ENCODE results near the gene KCNMB3. TPM values are rescaled to one million over a fixed set of nuclear protein-coding genes. Genes with fewer than 3 reads are reported as not detected.
"Not testable (repeated sequence)": the region's sequence is repeated elsewhere in the genome, so short reads cannot be mapped to it uniquely, and the experiment has no call there.

The KCNMB3 gene
- polyA plus RNA-seq, 1 experiment, result 0.89 TPM

DNA sequence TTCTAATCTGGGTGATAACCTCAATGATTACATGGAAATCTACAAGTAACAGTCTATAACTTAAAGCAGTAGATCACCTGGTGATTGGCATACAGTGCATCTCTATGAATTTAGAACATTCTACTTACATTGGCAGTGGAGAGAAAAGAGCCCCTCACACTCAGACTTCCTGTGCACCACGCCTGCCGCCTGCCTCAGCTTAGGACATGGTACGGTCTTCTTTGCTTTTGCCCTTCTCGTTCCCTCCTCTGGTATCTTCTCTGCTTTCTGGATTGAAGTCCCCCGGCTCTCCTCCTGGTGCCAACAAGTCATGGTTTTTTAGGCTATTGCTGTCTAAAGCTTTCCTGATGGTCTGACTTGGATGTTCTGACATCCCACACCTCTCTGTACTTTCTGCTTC is 7.9 kb upstream of the KCNMB3 start:
- DNase-seq (ENCODE audit: low read depth, low spot score), result no peak
- ChIA-PET POLR2A (no interaction called here), CTCF (no interaction called here)
- Histone ChIP-seq H3K27me3 (ENCODE audit: control insufficient read depth, insufficient read depth, low read length) (no peaks in the 10 kb centered on the region), H3K9me3 (ENCODE audit: control insufficient read depth, insufficient read depth, low read length) (peaks cover 15% of the 10 kb centered on the region), H3K4me3 (ENCODE audit: low read depth, low read length) (no peak overlapping the region), H3K27ac (ENCODE audit: low read depth, low read length) (no peak overlapping the region)
- no peak for TF ChIP-seq CTCF (IDR thresholded peaks at IDR 0.05; ENCODE audit: low read depth, low read length)

- POLR2A ChIA-PET, result interaction anchor here (0.7 kb wide), 1 partner anchor 1090 kb away, joined by 3 read pairs; no protein-coding TSS in a partner anchor
- H3K9me3 ChIP-seq (ENCODE audit: control insufficient read depth, insufficient read depth, low read length); H3K27me3 ChIP-seq (ENCODE audit: control insufficient read depth, insufficient read depth, low read length); H3K4me3 ChIP-seq (ENCODE audit: low read depth, low read length); DNase-seq (ENCODE audit: low read depth, low spot score); CTCF ChIA-PET; H3K27ac ChIP-seq (ENCODE audit: low read depth, low read length): not testable (repeated sequence)
Measured at GRCh38 chr3:179257742-179258141, 6.8 kb upstream of the KCNMB3 start.

DNA sequence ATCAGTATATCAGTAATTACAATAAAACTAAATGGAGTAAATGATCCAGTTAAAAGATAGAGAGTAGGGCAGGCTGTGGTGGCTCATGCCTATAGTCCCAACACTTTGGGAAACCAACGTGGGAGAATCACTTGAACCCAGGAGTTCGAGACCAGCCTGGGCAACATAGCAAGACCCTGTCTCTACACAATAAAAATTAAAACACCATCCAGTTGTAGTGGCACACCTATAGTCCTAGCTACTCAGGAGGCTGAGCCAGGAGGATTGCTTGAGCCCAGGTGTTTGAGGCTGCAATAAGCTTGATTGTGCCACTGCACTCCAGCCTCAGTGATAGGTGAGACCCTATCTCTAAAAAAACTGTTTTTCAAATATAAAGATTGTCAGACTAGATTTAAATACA is 5.9 kb upstream of the KCNMB3 start:
- Histone ChIP-seq H3K27ac (ENCODE audit: low read depth, low read length) (no peak overlapping the region), H3K9me3 (ENCODE audit: control insufficient read depth, insufficient read depth, low read length) (peaks cover 8% of the 10 kb centered on the region; the same call in 1 of the 2 replicates), H3K4me3 (ENCODE audit: low read depth, low read length) (no peak overlapping the region), H3K27me3 (ENCODE audit: control insufficient read depth, insufficient read depth, low read length) (no peaks in the 10 kb centered on the region)
- POLR2A ChIA-PET, result no interaction called here
- CTCF ChIA-PET, result no interaction called here
- no peak for DNase-seq (ENCODE audit: low read depth, low spot score)
- TF ChIP-seq CTCF (IDR thresholded peaks at IDR 0.05; ENCODE audit: low read depth, low read length), result no peak

- CTCF ChIA-PET, result no interaction called here
- no peak overlapping the region for H3K4me3 ChIP-seq (ENCODE audit: low read depth, low read length)
- TF ChIP-seq CTCF (IDR thresholded peaks at IDR 0.05; ENCODE audit: low read depth, low read length), result no peak
- DNase-seq (ENCODE audit: low read depth, low spot score), result no peak
- no peaks in the 10 kb centered on the region for H3K27me3 ChIP-seq (ENCODE audit: control insufficient read depth, insufficient read depth, low read length)
- no peaks in the 10 kb centered on the region for H3K9me3 ChIP-seq (ENCODE audit: control insufficient read depth, insufficient read depth, low read length)
- POLR2A ChIA-PET, result no interaction called here
- no peak overlapping the region for H3K27ac ChIP-seq (ENCODE audit: low read depth, low read length)
Measured at GRCh38 chr3:179247289-179248015, 3.5 kb downstream of the KCNMB3 start.

DNA sequence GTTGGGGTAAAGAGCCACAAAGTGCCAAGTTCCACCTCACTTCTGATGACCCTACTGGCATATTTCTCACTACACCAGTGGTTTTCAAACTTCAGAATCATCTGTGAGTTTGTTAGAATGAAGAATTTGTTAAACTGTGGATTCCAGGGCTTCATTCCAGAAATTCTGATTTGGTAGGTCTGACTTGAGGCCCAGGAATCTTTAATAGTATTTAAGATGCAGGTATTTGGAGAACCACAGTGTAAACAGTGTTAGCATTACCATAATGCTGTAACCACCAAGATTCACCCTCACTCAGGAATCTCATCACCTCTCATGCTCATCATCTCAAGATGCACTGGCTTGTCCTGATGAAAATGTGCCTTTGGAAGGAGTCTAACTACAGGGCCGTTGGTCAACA is 6.0 kb downstream of the KCNMB3 start:
- ChIA-PET POLR2A (no interaction called here), CTCF (interaction anchor here (0.6 kb wide), 1 partner anchor 18 kb away, joined by 3 read pairs; no protein-coding TSS in a partner anchor)
- TF ChIP-seq CTCF (IDR thresholded peaks at IDR 0.05; ENCODE audit: low read depth, low read length), result no peak

GRCh38 chr3:179242859-179243258 is 8.1 kb downstream of the KCNMB3 start:
- CTCF ChIA-PET; H3K9me3 ChIP-seq (ENCODE audit: control insufficient read depth, insufficient read depth, low read length); POLR2A ChIA-PET; H3K27ac ChIP-seq (ENCODE audit: low read depth, low read length); DNase-seq (ENCODE audit: low read depth, low spot score); H3K4me3 ChIP-seq (ENCODE audit: low read depth, low read length); H3K27me3 ChIP-seq (ENCODE audit: control insufficient read depth, insufficient read depth, low read length): not testable (repeated sequence)

More for the DNA sequence above, 6.0 kb downstream of the KCNMB3 start:
- Histone ChIP-seq H3K4me3 (ENCODE audit: low read depth, low read length) (no peak overlapping the region), H3K27ac (ENCODE audit: low read depth, low read length) (peak overlapping the region; percentile 3), H3K27me3 (ENCODE audit: control insufficient read depth, insufficient read depth, low read length) (no peaks in the 10 kb centered on the region), H3K9me3 (ENCODE audit: control insufficient read depth, insufficient read depth, low read length) (no peaks in the 10 kb centered on the region)
- DNase-seq (ENCODE audit: low read depth, low spot score), result peak; percentile 13

DNA sequence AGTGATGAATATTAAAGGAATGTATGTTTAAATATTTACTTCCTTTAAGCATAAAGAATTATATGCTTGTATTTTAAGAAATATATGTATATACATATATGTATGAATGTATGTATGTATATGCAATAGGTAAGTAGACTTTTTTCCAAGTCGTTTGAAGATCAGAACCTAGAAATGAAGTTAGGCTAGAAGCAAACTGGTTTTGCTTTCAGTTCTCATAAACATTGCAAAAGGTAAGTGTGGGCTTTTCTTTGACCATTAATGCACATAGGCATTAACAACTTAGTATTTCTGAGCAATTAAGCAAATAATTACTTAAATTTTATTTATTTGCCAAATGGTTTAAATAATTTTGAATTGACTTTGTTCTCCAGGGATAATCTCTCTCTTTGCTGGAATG is 10.6 kb downstream of the KCNMB3 start:
- POLR2A ChIA-PET; DNase-seq (ENCODE audit: low read depth, low spot score); H3K4me3 ChIP-seq (ENCODE audit: low read depth, low read length); H3K27me3 ChIP-seq (ENCODE audit: control insufficient read depth, insufficient read depth, low read length); H3K9me3 ChIP-seq (ENCODE audit: control insufficient read depth, insufficient read depth, low read length); H3K27ac ChIP-seq (ENCODE audit: low read depth, low read length): not testable (repeated sequence)
- CTCF ChIA-PET, result interaction anchor here (1.9 kb wide), 1 partner anchor 224 kb away, joined by 4 read pairs; no protein-coding TSS in a partner anchor
